ENCODE results near the gene NAGK. TPM values are rescaled to one million over a fixed set of nuclear protein-coding genes. Genes with fewer than 3 reads are reported as not detected.

NAGK gene
- total RNA-seq, 2 donors from 2014 or later, result 72.6 to 80.8 TPM

GRCh38 chr2:71072492-71072891 lies 4.0 kb downstream of the NAGK start:
- DNase-seq, result peak; percentile 21
- no peak overlapping the region for H3K4me3 Mint-ChIP-seq
- Histone ChIP-seq H3K9me3 (ENCODE audit: control insufficient read depth, low read length) (no peaks in the 10 kb centered on the region), H3K9ac (ENCODE audit: extremely low read depth, low read length, poor library complexity, severe bottlenecking) (no peak overlapping the region), H3K4me1 (ENCODE audit: control insufficient read depth, insufficient read depth, low read length) (peaks cover 4% of the 10 kb centered on the region), H3K4me3 (ENCODE audit: low read length) (no peak overlapping the region), H3K27me3 (ENCODE audit: control insufficient read depth, insufficient read depth, low read length, poor library complexity, severe bottlenecking) (no peaks in the 10 kb centered on the region), H3K36me3 (ENCODE audit: control insufficient read depth, insufficient read depth, low read length) (peaks cover 68% of the 10 kb centered on the region), H3K27ac (ENCODE audit: low read depth, low read length) (no peak overlapping the region)
- H3K4me1 Mint-ChIP-seq, result peaks cover 14% of the 10 kb centered on the region
- no peak overlapping the region for H3K27ac Mint-ChIP-seq
- TF ChIP-seq, protein P1, sequence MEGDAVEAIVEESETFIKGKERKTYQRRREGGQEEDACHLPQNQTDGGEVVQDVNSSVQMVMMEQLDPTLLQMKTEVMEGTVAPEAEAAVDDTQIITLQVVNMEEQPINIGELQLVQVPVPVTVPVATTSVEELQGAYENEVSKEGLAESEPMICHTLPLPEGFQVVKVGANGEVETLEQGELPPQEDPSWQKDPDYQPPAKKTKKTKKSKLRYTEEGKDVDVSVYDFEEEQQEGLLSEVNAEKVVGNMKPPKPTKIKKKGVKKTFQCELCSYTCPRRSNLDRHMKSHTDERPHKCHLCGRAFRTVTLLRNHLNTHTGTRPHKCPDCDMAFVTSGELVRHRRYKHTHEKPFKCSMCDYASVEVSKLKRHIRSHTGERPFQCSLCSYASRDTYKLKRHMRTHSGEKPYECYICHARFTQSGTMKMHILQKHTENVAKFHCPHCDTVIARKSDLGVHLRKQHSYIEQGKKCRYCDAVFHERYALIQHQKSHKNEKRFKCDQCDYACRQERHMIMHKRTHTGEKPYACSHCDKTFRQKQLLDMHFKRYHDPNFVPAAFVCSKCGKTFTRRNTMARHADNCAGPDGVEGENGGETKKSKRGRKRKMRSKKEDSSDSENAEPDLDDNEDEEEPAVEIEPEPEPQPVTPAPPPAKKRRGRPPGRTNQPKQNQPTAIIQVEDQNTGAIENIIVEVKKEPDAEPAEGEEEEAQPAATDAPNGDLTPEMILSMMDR (conservative IDR thresholded peaks at IDR 0.05), result no peak
- no peaks in the 10 kb centered on the region for H3K9me3 Mint-ChIP-seq
- H3K27me3 Mint-ChIP-seq (ENCODE audit: insufficient read depth), result no peaks in the 10 kb centered on the region
- WGBS, 2 experiments (ENCODE audit: insufficient coverage in 1 of 2, insufficient read length in 1 of 2), result 97% methylated on average over 4 of the region's 4 CpGs; no CpG with 5 or more reads in 1 of the 2 experiments
- peaks cover 27% of the 10 kb centered on the region for H3K36me3 Mint-ChIP-seq (ENCODE audit: low read depth)

DNA sequence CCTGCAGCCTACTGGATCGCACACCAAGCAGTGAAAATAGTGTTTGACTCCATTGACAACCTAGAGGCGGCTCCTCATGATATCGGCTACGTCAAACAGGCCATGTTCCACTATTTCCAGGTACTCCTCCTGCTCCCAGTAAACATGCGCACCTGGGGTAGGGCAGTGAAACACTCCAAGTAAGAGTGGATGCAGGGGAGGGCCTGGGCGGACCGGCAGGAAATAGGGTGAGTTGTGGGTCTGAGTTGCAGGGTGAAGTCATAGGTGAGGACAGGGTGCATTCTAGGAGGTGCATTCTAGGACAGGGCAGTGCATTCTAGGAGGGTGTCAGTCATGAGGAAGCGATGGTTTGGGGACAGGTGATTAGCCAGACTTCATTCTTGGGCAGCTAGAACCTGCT lies 5.0 kb downstream of the NAGK start:
- 96% methylated on average over 3 to 8 of the region's 8 CpGs for WGBS, 2 experiments (ENCODE audit: insufficient coverage in 1 of 2, insufficient read length in 1 of 2)

GRCh38 chr2:71074893-71075395 lies 6.5 kb downstream of the NAGK start:
- H3K9me3 Mint-ChIP-seq, result no peaks in the 10 kb centered on the region
- no peak overlapping the region for H3K4me3 ChIP-seq (ENCODE audit: low read length)
- no peak overlapping the region for H3K27ac ChIP-seq (ENCODE audit: low read depth, low read length)
- TF ChIP-seq, protein P1 (conservative IDR thresholded peaks at IDR 0.05), result no peak
- no peaks in the 10 kb centered on the region for H3K9me3 ChIP-seq (ENCODE audit: control insufficient read depth, low read length)
- no peak overlapping the region for H3K9ac ChIP-seq (ENCODE audit: extremely low read depth, low read length, poor library complexity, severe bottlenecking)
- peaks cover 84% of the 10 kb centered on the region for H3K36me3 ChIP-seq (ENCODE audit: control insufficient read depth, insufficient read depth, low read length)
- H3K4me3 Mint-ChIP-seq, result no peak overlapping the region
- peaks cover 42% of the 10 kb centered on the region for H3K36me3 Mint-ChIP-seq (ENCODE audit: low read depth)
- 100% methylated on average over 1 to 2 of the region's 2 CpGs for WGBS, 2 experiments (ENCODE audit: insufficient coverage in 1 of 2, insufficient read length in 1 of 2)
- H3K27ac Mint-ChIP-seq, result no peak overlapping the region
- H3K27me3 Mint-ChIP-seq (ENCODE audit: insufficient read depth), result no peaks in the 10 kb centered on the region
- H3K27me3 ChIP-seq (ENCODE audit: control insufficient read depth, insufficient read depth, low read length, poor library complexity, severe bottlenecking), result no peaks in the 10 kb centered on the region
- peaks cover 6% of the 10 kb centered on the region for H3K4me1 Mint-ChIP-seq
- peak; percentile 11 for DNase-seq
- no peaks in the 10 kb centered on the region for H3K4me1 ChIP-seq (ENCODE audit: control insufficient read depth, insufficient read depth, low read length)

More for the DNA sequence above, 5.0 kb downstream of the NAGK start:
- Mint-ChIP-seq H3K4me3 (no peak overlapping the region), H3K36me3 (ENCODE audit: low read depth) (peaks cover 31% of the 10 kb centered on the region), H3K27ac (no peak overlapping the region), H3K4me1 (peaks cover 14% of the 10 kb centered on the region), H3K27me3 (ENCODE audit: insufficient read depth) (no peaks in the 10 kb centered on the region), H3K9me3 (no peaks in the 10 kb centered on the region)
- Histone ChIP-seq H3K27ac (ENCODE audit: low read depth, low read length) (no peak overlapping the region), H3K4me1 (ENCODE audit: control insufficient read depth, insufficient read depth, low read length) (peaks cover 4% of the 10 kb centered on the region), H3K36me3 (ENCODE audit: control insufficient read depth, insufficient read depth, low read length) (peaks cover 76% of the 10 kb centered on the region), H3K4me3 (ENCODE audit: low read length) (no peak overlapping the region), H3K9me3 (ENCODE audit: control insufficient read depth, low read length) (no peaks in the 10 kb centered on the region), H3K9ac (ENCODE audit: extremely low read depth, low read length, poor library complexity, severe bottlenecking) (no peak overlapping the region), H3K27me3 (ENCODE audit: control insufficient read depth, insufficient read depth, low read length, poor library complexity, severe bottlenecking) (no peaks in the 10 kb centered on the region)
- TF ChIP-seq, protein P1 (conservative IDR thresholded peaks at IDR 0.05), result no peak
- DNase-seq, result peak; percentile 17
